CD4-positive, alpha-beta T cell treated with Interleukin-12 subunit alpha and Interleukin-12 subunit beta, for 1 hour (primary cell): ENCODE results near the gene HOXA5.

ENCODE experiments used
- DNase-seq: peaks from one replicate; pipeline ENCODE4 v3.0.0-alpha.2; 2020

HOXA5 gene

GRCh38 chr7:27131390-27131819, 12.1 kb downstream of the HOXA5 start:
- no peak for DNase-seq

- peak; percentile 80 for DNase-seq
Measured at GRCh38 chr7:27130540-27131389, 12.7 kb downstream of the HOXA5 start, which contains the start of gene HOXA4. HOXA4 (minus strand) TSS chr7:27130757; CDS start chr7:27130733, 24 bp downstream.

GRCh38 chr7:27129729-27130539, 13.5 kb downstream of the HOXA5 start:
- no peak for DNase-seq

GRCh38 chr7:27128776-27129728, 14.4 kb downstream of the HOXA5 start:
- no peak for DNase-seq

GRCh38 chr7:27128034-27128433, 15.4 kb downstream of the HOXA5 start:
- no peak for DNase-seq

- DNase-seq = no peak
Measured at GRCh38 chr7:27126596-27127327, 16.7 kb downstream of the HOXA5 start.

- no peak for DNase-seq
Measured at GRCh38 chr7:27125986-27126394, 17.5 kb downstream of the HOXA5 start.

- DNase-seq = no peak
Measured at GRCh38 chr7:27124902-27125689, 18.4 kb downstream of the HOXA5 start.

- no peak for DNase-seq
Measured at GRCh38 chr7:27124096-27124901, 19.2 kb downstream of the HOXA5 start.

- DNase-seq = no peak
Measured at GRCh38 chr7:27123477-27124053, 19.9 kb downstream of the HOXA5 start.

- DNase-seq = no peak
Measured at GRCh38 chr7:27123007-27123476, 20.4 kb downstream of the HOXA5 start.

GRCh38 chr7:27122077-27122910, 21.2 kb downstream of the HOXA5 start:
- no peak for DNase-seq

- DNase-seq = no peak
Measured at GRCh38 chr7:27121684-27122076, 21.8 kb downstream of the HOXA5 start.

GRCh38 chr7:27119412-27119911, 24.0 kb downstream of the HOXA5 start:
- no peak for DNase-seq

- DNase-seq = no peak
Measured at GRCh38 chr7:27118580-27118979, 24.9 kb downstream of the HOXA5 start.

GRCh38 chr7:27117887-27118491, 25.5 kb downstream of the HOXA5 start:
- no peak for DNase-seq

GRCh38 chr7:27116962-27117886, 26.3 kb downstream of the HOXA5 start:
- no peak for DNase-seq
